Hepatocyte (in vitro differentiated cells): Measurements from ENCODE around the gene ALK. TPM values are rescaled to one million over a fixed set of nuclear protein-coding genes. Genes with fewer than 3 reads are reported as not detected.

ENCODE experiments used
- DNase-seq: peaks from one replicate; pipeline ENCODE4 v3.0.0-alpha.2; 2016; ENCODE audit warnings: low spot score
- H2AFZ ChIP-seq: fragments of 200-600 bp; sonication (generic); 2 replicates; pipeline ENCODE4 v1.6.0; 2016; ENCODE audit warnings: antibody characterized with exemption, mild to moderate bottlenecking
- H3K27ac ChIP-seq: fragments of 200-600 bp; sonication (generic); 2 replicates; pipeline ENCODE4 v1.5.1; 2016; ENCODE audit warnings: mild to moderate bottlenecking
- H3K27me3 ChIP-seq: fragments of 200-600 bp; sonication (generic); 2 replicates; pipeline ENCODE4 v1.6.1; 2016
- H3K36me3 ChIP-seq: fragments of 200-600 bp; sonication (generic); replicated peaks from 2 replicates; pipeline ENCODE4 v1.5.1; 2016; ENCODE audit warnings: low read depth; ENCODE audit not compliant: insufficient read depth
- H3K4me1 ChIP-seq: fragments of 200-600 bp; sonication (generic); 2 replicates; pipeline ENCODE4 v1.5.1; 2016; ENCODE audit warnings: mild to moderate bottlenecking, moderate library complexity; ENCODE audit not compliant: insufficient read depth
- H3K4me2 ChIP-seq: fragments of 200-600 bp; sonication (generic); 2 replicates; pipeline ENCODE4 v1.6.0; 2016
- H3K4me3 ChIP-seq: fragments of 200-600 bp; sonication (generic); 2 replicates; pipeline ENCODE4 v1.5.1; 2016; ENCODE audit warnings: mild to moderate bottlenecking
- H3K79me2 ChIP-seq: fragments of 200-600 bp; sonication (generic); 2 replicates; pipeline ENCODE4 v1.6.0; 2017; ENCODE audit warnings: mild to moderate bottlenecking
- H3K9me2 ChIP-seq: fragments of 200-600 bp; sonication (generic); replicated peaks from 2 replicates; pipeline ENCODE4 v1.6.0; 2017; ENCODE audit warnings: mild to moderate bottlenecking; ENCODE audit not compliant: insufficient read depth
- H3K9me3 ChIP-seq: fragments of 200-600 bp; sonication (generic); 2 replicates; pipeline ENCODE4 v1.5.1; 2016; ENCODE audit warnings: low read depth, mild to moderate bottlenecking
- H4K20me1 ChIP-seq: fragments of 200-600 bp; sonication (generic); 2 replicates; pipeline ENCODE4 v1.6.0; 2016; ENCODE audit warnings: mild to moderate bottlenecking; ENCODE audit not compliant: insufficient read depth, poor library complexity, severe bottlenecking
- CTCF ChIP-seq: fragments of 200-600 bp; sonication (generic); IDR thresholded peaks from 2 replicates; pipeline ENCODE4 v1.5.1; 2016; ENCODE audit warnings: antibody characterized with exemption, mild to moderate bottlenecking; ENCODE audit not compliant: poor library complexity
- EZH2 ChIP-seq: fragments of 200-600 bp; sonication (generic); IDR thresholded peaks from 2 replicates; pipeline ENCODE4 v1.6.1; 2016; ENCODE audit warnings: antibody characterized with exemption, mild to moderate bottlenecking, borderline replicate concordance
- EZH2phosphoT487 ChIP-seq: fragments of 200-600 bp; sonication (generic); IDR thresholded peaks from one replicate; pipeline ENCODE4 v1.6.1; 2018; ENCODE audit warnings: antibody characterized with exemption, mild to moderate bottlenecking, low read depth, moderate library complexity; ENCODE audit not compliant: unreplicated experiment, severe bottlenecking
- WGBS: methylation state at CpG from one replicate; pipeline ENCODE4 v1.1.6; 2016; ENCODE audit warnings: low lambda C conversion rate; ENCODE audit errors: missing lambda C conversion rate; 5-methylcytosine and 5-hydroxymethylcytosine counted together
- polyA plus RNA-seq: library from polyadenylated mRNA; unstranded; fragments of >200 nt; fragmentation: Nextera tagmentation; extraction: Ambion mirVana; gene quantifications from 2 replicates; pipeline ENCODE4 v1.2.1, GENCODE V29; 2016
- total RNA-seq: library from RNA; depleted of rRNA; stranded (reverse); fragments of >200 nt; gene quantifications from 2 replicates; pipeline ENCODE4 v1.2.3, GENCODE V29; 2014

The ALK gene
- total and polyA plus RNA-seq, 2 experiments from 2014 or later, result 0.16 to 0.27 TPM

- Histone ChIP-seq H3K36me3 (no peaks in the 10 kb centered on the region), H3K27me3 (peaks cover 35% of the 10 kb centered on the region), H4K20me1 (no peaks in the 10 kb centered on the region), H3K4me2 (no peak overlapping the region), H2AFZ (no peak overlapping the region), H3K27ac (no peak overlapping the region), H3K4me3 (no peak overlapping the region), H3K9me3 (no peaks in the 10 kb centered on the region), H3K4me1 (no peaks in the 10 kb centered on the region), H3K79me2 (no peaks in the 10 kb centered on the region), H3K9me2 (no peaks in the 10 kb centered on the region)
- DNase-seq, result no peak
- TF ChIP-seq EZH2phosphoT487 (no peak), EZH2 (no peak), CTCF (no peak)
Measured at GRCh38 chr2:29910465-29910864, 10.9 kb downstream of the ALK start.

GRCh38 chr2:29902356-29902755 lies 19.0 kb downstream of the ALK start:
- Histone ChIP-seq H2AFZ (no peak overlapping the region), H3K9me3 (no peaks in the 10 kb centered on the region), H3K4me2 (no peak overlapping the region), H3K27me3 (peaks cover 40% of the 10 kb centered on the region), H3K4me1 (no peaks in the 10 kb centered on the region), H3K79me2 (no peaks in the 10 kb centered on the region), H3K9me2 (no peaks in the 10 kb centered on the region), H3K4me3 (no peak overlapping the region), H4K20me1 (no peaks in the 10 kb centered on the region), H3K36me3 (no peaks in the 10 kb centered on the region), H3K27ac (no peak overlapping the region)
- 35% methylated on average over 1 of the region's 1 CpG for WGBS
- no peak for TF ChIP-seq EZH2
- no peak for TF ChIP-seq CTCF
- no peak for TF ChIP-seq EZH2phosphoT487
- DNase-seq, result no peak

GRCh38 chr2:29900971-29901633 lies 20.3 kb downstream of the ALK start:
- H3K4me2 ChIP-seq, result no peak overlapping the region
- 19% methylated on average over 3 of the region's 3 CpGs for WGBS
- peaks cover 40% of the 10 kb centered on the region for H3K27me3 ChIP-seq

More at GRCh38 chr2:29900971-29901633, 20.3 kb downstream of the ALK start:
- Histone ChIP-seq H3K9me3 (no peaks in the 10 kb centered on the region), H3K4me1 (no peaks in the 10 kb centered on the region), H4K20me1 (no peaks in the 10 kb centered on the region), H3K79me2 (no peaks in the 10 kb centered on the region), H3K4me3 (no peak overlapping the region), H3K36me3 (no peaks in the 10 kb centered on the region), H3K9me2 (no peaks in the 10 kb centered on the region), H2AFZ (no peak overlapping the region), H3K27ac (no peak overlapping the region)
- TF ChIP-seq EZH2phosphoT487, result no peak
- no peak for TF ChIP-seq EZH2
- no peak for TF ChIP-seq CTCF
- DNase-seq, result no peak
